ENCODE measurements around the gene AMMECR1.
A peak's percentile ranks its signal among the peaks of the same experiment; 100 is the strongest.
"Not testable (repeated sequence)": the region's sequence is repeated elsewhere in the genome, so short reads cannot be mapped to it uniquely, and the experiment has no call there.

The AMMECR1 gene

GRCh38 chrX:110317820-110318663 lies at the start of gene AMMECR1:
Gene AMMECR1 (minus strand): TSS chrX:110318085. CDS start chrX:110318071, 14 bp downstream.
- peak; percentile 56 to 60 for DNase-seq (ENCODE audit: extremely low read depth in 1 of 2, low read depth in 1 of 2)

- no peak for DNase-seq (ENCODE audit: extremely low read depth in 1 of 2, low read depth in 1 of 2)
Observed at GRCh38 chrX:110363244-110363643, 45.4 kb upstream of the AMMECR1 start.

GRCh38 chrX:110359273-110359672 lies 41.4 kb upstream of the AMMECR1 start:
- DNase-seq (ENCODE audit: extremely low read depth in 1 of 2, low read depth in 1 of 2) = no peak

- no peak for DNase-seq (ENCODE audit: extremely low read depth in 1 of 2, low read depth in 1 of 2)
Observed at GRCh38 chrX:110358548-110358947, 40.7 kb upstream of the AMMECR1 start, which contains the start of gene RTL9. Gene RTL9 (plus strand): TSS chrX:110358848. CDS start chrX:110450618, 91,770 bp downstream.

GRCh38 chrX:110346681-110347080 lies 28.8 kb upstream of the AMMECR1 start:
- DNase-seq (ENCODE audit: extremely low read depth in 1 of 2, low read depth in 1 of 2) = no peak

- no peak for DNase-seq (ENCODE audit: extremely low read depth in 1 of 2, low read depth in 1 of 2)
Observed at GRCh38 chrX:110341189-110342035, 23.5 kb upstream of the AMMECR1 start.

GRCh38 chrX:110338935-110339334 lies 21.1 kb upstream of the AMMECR1 start:
- DNase-seq (ENCODE audit: extremely low read depth in 1 of 2, low read depth in 1 of 2) = no peak

GRCh38 chrX:110333458-110333857 lies 15.6 kb upstream of the AMMECR1 start:
- DNase-seq (ENCODE audit: extremely low read depth in 1 of 2, low read depth in 1 of 2) = not testable (repeated sequence)

GRCh38 chrX:110331444-110332030 lies 13.7 kb upstream of the AMMECR1 start:
- DNase-seq (ENCODE audit: extremely low read depth in 1 of 2, low read depth in 1 of 2) = no peak

- not testable (repeated sequence) for DNase-seq (ENCODE audit: extremely low read depth in 1 of 2, low read depth in 1 of 2)
Observed at GRCh38 chrX:110328613-110329012, 10.7 kb upstream of the AMMECR1 start.

- no peak for DNase-seq (ENCODE audit: extremely low read depth in 1 of 2, low read depth in 1 of 2)
Observed at GRCh38 chrX:110327336-110327735, 9.5 kb upstream of the AMMECR1 start.

- DNase-seq (ENCODE audit: extremely low read depth in 1 of 2, low read depth in 1 of 2) = no peak
Observed at GRCh38 chrX:110326712-110327111, 8.8 kb upstream of the AMMECR1 start.

- DNase-seq (ENCODE audit: extremely low read depth in 1 of 2, low read depth in 1 of 2) = no peak
Observed at GRCh38 chrX:110322603-110323002, 4.7 kb upstream of the AMMECR1 start.

- DNase-seq (ENCODE audit: extremely low read depth in 1 of 2, low read depth in 1 of 2) = no peak
Observed at GRCh38 chrX:110321670-110322069, 3.8 kb upstream of the AMMECR1 start.

GRCh38 chrX:110321081-110321480 lies 3.2 kb upstream of the AMMECR1 start:
- DNase-seq (ENCODE audit: extremely low read depth in 1 of 2, low read depth in 1 of 2) = no peak

- DNase-seq (ENCODE audit: extremely low read depth in 1 of 2, low read depth in 1 of 2) = no peak
Observed at GRCh38 chrX:110320381-110320987, 2.6 kb upstream of the AMMECR1 start.

- no peak for DNase-seq (ENCODE audit: extremely low read depth in 1 of 2, low read depth in 1 of 2)
Observed at GRCh38 chrX:110318664-110318968, 731 bp upstream of the AMMECR1 start.

GRCh38 chrX:110317061-110317819 lies 645 bp downstream of the AMMECR1 start:
- DNase-seq (ENCODE audit: extremely low read depth in 1 of 2, low read depth in 1 of 2) = no peak

- no peak for DNase-seq (ENCODE audit: extremely low read depth in 1 of 2, low read depth in 1 of 2)
Observed at GRCh38 chrX:110316351-110317060, 1.4 kb downstream of the AMMECR1 start.

- no peak for DNase-seq (ENCODE audit: extremely low read depth in 1 of 2, low read depth in 1 of 2)
Observed at GRCh38 chrX:110315551-110315950, 2.3 kb downstream of the AMMECR1 start.
